Stimulated activated CD8-positive, alpha-beta memory T cell treated with anti-CD3 and anti-CD28 coated beads, Interleukin-15, amount 100 ng/mL, for 4 hours (primary cell): ENCODE data around the gene ZMYND15.

Source experiments
- DNase-seq, 2 donors: peaks; one replicate each; pipeline ENCODE4 v3.0.0-alpha.2; 2020; ENCODE audit warnings: low read depth in 2 of 2

The ZMYND15 gene

GRCh38 chr17:4743216-4743615 is 3.6 kb downstream of the ZMYND15 start:
- no peak for DNase-seq

GRCh38 chr17:4743898-4744297 is 4.3 kb downstream of the ZMYND15 start:
- no peak for DNase-seq

- no peak for DNase-seq
Observed at GRCh38 chr17:4744999-4745969, 5.7 kb downstream of the ZMYND15 start.

- no peak for DNase-seq
Observed at GRCh38 chr17:4747847-4748246, 8.2 kb downstream of the ZMYND15 start.

- DNase-seq, result no peak
Observed at GRCh38 chr17:4748686-4749085, 9.1 kb downstream of the ZMYND15 start.

- DNase-seq, result no peak
Observed at GRCh38 chr17:4750606-4751005, 11.0 kb downstream of the ZMYND15 start.

- no peak for DNase-seq
Observed at GRCh38 chr17:4751932-4752331, 12.3 kb downstream of the ZMYND15 start.

GRCh38 chr17:4753392-4753791 is 13.8 kb downstream of the ZMYND15 start:
- no peak for DNase-seq

- no peak for DNase-seq
Observed at GRCh38 chr17:4759776-4760236, 20.2 kb downstream of the ZMYND15 start.

- DNase-seq, result no peak
Observed at GRCh38 chr17:4764595-4764994, 25.0 kb downstream of the ZMYND15 start.

- DNase-seq, result no peak
Observed at GRCh38 chr17:4766201-4766600, 26.6 kb downstream of the ZMYND15 start.

GRCh38 chr17:4766723-4767122 is 27.1 kb downstream of the ZMYND15 start:
- no peak for DNase-seq

GRCh38 chr17:4768298-4768697 is 28.7 kb downstream of the ZMYND15 start:
- DNase-seq, result no peak

- no peak for DNase-seq
Observed at GRCh38 chr17:4769628-4770027, 30.0 kb downstream of the ZMYND15 start.

GRCh38 chr17:4771519-4772234 is 32.0 kb downstream of the ZMYND15 start, which contains the start of gene TM4SF5:
TSS of gene TM4SF5 (plus strand) at chr17:4771886. CDS start at chr17:4771923, 37 bp downstream.
- no peak for DNase-seq

GRCh38 chr17:4772235-4772613 is 32.6 kb downstream of the ZMYND15 start:
- DNase-seq, result no peak

GRCh38 chr17:4777969-4778760 is 38.5 kb downstream of the ZMYND15 start:
- DNase-seq, result no peak

GRCh38 chr17:4780325-4780955 is 40.8 kb downstream of the ZMYND15 start:
- DNase-seq, result no peak

- DNase-seq, result no peak
Observed at GRCh38 chr17:4782652-4783051, 43.0 kb downstream of the ZMYND15 start.

GRCh38 chr17:4785311-4786105 is 45.9 kb downstream of the ZMYND15 start:
- no peak for DNase-seq

GRCh38 chr17:4786106-4786511 is 46.5 kb downstream of the ZMYND15 start, which contains the start of gene VMO1:
TSS of gene VMO1 (minus strand) at chr17:4786364. CDS start at chr17:4786352, 12 bp downstream.
- no peak for DNase-seq
